ENCODE measurements around the gene ZNF557. TPM values are rescaled to one million over a fixed set of nuclear protein-coding genes. Genes with fewer than 3 reads are reported as not detected.
A peak's percentile ranks its signal among the peaks of the same experiment; 100 is the strongest.

The ZNF557 gene
- total RNA-seq, 1 donor from 2014 or later: 14.0 TPM

DNA sequence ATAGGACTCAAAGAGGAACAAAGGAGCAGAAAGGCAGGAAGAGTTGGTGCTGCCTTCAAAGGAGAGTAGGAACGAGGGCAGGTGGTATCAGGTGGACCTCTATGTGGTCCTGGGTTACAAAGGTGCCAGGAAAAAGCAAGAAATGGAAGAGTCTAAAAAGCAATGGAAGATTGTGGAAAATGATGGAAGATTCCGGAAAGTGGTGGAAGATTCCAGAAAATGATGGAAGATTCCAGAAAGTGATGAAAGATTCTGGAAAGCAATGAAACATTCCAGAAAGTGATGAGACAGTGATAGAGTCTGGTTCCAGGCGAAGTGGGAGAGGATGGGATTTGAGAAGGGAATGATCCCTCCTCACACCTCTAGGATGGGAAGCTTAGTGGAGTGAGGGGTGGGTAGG is 55.3 kb downstream of the ZNF557 start:
- no peak for TF ChIP-seq CTCF (IDR thresholded peaks at IDR 0.05; ENCODE audit: insufficient read depth, low read length, severe bottlenecking)
- no peak for DNase-seq (ENCODE audit: low read depth)
- no peaks in the 10 kb centered on the region for H3K36me3 ChIP-seq (ENCODE audit: control insufficient read depth, insufficient read depth, low read length)
- H3K27me3 ChIP-seq (ENCODE audit: control insufficient read depth, insufficient read depth, low read length): no peaks in the 10 kb centered on the region
- FAIRE-seq: peak; percentile 79
- no peak overlapping the region for H3K4me3 ChIP-seq (ENCODE audit: low read depth, low read length)

DNA sequence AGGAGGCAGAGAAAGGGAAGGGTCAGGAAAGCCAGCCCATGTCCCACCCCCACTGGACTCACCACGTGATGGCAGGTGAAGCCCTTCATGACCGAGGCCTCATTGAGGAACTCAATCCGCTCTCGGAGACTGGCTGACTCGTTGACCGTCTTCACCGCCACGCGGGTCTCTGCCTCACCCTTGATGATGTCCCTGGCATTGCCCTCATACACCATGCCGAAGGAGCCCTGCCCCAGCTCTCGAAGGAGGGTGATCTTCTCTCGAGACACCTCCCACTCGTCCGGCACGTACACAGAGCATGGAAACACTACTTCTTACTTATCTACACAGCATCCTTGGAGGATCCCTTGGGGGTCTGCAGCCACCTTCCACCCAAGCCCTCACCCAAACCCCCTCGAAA is 55.7 kb downstream of the ZNF557 start:
- TF ChIP-seq CTCF (IDR thresholded peaks at IDR 0.05; ENCODE audit: insufficient read depth, low read length, severe bottlenecking): no peak
- no peaks in the 10 kb centered on the region for H3K36me3 ChIP-seq (ENCODE audit: control insufficient read depth, insufficient read depth, low read length)
- H3K27me3 ChIP-seq (ENCODE audit: control insufficient read depth, insufficient read depth, low read length): no peaks in the 10 kb centered on the region
- DNase-seq (ENCODE audit: low read depth) (no peak), FAIRE-seq (no peak)
- H3K4me3 ChIP-seq (ENCODE audit: low read depth, low read length): no peak overlapping the region

GRCh38 chr19:7126132-7126531 is 56.6 kb downstream of the ZNF557 start:
- FAIRE-seq (no peak), DNase-seq (ENCODE audit: low read depth) (no peak)
- TF ChIP-seq CTCF (IDR thresholded peaks at IDR 0.05; ENCODE audit: insufficient read depth, low read length, severe bottlenecking): no peak
- Histone ChIP-seq H3K36me3 (ENCODE audit: control insufficient read depth, insufficient read depth, low read length) (no peaks in the 10 kb centered on the region), H3K4me3 (ENCODE audit: low read depth, low read length) (no peak overlapping the region), H3K27me3 (ENCODE audit: control insufficient read depth, insufficient read depth, low read length) (no peaks in the 10 kb centered on the region)

DNA sequence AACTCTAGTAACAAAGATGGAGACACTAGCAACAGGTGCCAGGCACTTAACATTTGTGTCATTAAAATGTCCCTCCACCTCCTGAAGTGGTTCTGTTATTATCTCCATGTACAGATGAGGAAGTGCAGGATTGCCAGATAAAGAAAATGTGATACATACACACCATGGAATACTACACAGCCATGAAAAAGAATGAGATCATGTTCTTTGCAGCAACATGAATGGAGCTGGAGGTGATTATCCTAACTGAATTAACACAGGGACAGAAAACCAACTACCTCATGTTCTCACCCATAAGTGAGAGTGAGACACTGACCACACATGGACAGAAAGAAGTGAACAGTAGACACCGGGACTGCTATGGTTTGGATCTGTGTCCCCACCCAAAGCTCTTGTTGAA is 60.5 kb downstream of the ZNF557 start:
- FAIRE-seq (no peak), DNase-seq (ENCODE audit: low read depth) (no peak)
- H3K4me3 ChIP-seq (ENCODE audit: low read depth, low read length): no peak overlapping the region
- H3K36me3 ChIP-seq (ENCODE audit: control insufficient read depth, insufficient read depth, low read length): no peaks in the 10 kb centered on the region
- TF ChIP-seq CTCF (IDR thresholded peaks at IDR 0.05; ENCODE audit: insufficient read depth, low read length, severe bottlenecking): no peak
- H3K27me3 ChIP-seq (ENCODE audit: control insufficient read depth, insufficient read depth, low read length): no peaks in the 10 kb centered on the region

GRCh38 chr19:7132054-7132453 is 62.6 kb downstream of the ZNF557 start:
- Histone ChIP-seq H3K27me3 (ENCODE audit: control insufficient read depth, insufficient read depth, low read length) (no peaks in the 10 kb centered on the region), H3K36me3 (ENCODE audit: control insufficient read depth, insufficient read depth, low read length) (no peaks in the 10 kb centered on the region), H3K4me3 (ENCODE audit: low read depth, low read length) (no peak overlapping the region)
- DNase-seq (ENCODE audit: low read depth) (no peak), FAIRE-seq (no peak)
- TF ChIP-seq CTCF (IDR thresholded peaks at IDR 0.05; ENCODE audit: insufficient read depth, low read length, severe bottlenecking): no peak

DNA sequence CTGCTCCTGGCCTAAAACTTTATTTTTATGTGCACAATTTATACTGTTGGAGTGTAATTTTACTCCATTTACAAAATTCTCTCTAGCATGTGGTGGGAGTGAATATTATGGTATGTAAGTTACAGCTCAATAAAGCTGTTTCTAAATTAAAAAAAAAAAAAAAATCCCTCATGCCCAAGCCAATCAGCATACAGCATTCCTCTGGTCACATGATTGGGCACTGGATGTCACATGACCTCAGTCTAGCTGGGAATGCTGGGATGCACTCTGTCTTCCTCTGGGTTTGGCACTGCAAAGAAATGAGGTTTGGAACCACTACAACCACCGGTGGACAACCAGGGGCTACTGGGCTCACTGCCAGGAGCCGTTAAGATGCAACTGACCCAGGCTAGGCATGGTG is 67.6 kb downstream of the ZNF557 start:
- no peaks in the 10 kb centered on the region for H3K27me3 ChIP-seq (ENCODE audit: control insufficient read depth, insufficient read depth, low read length)
- TF ChIP-seq CTCF (IDR thresholded peaks at IDR 0.05; ENCODE audit: insufficient read depth, low read length, severe bottlenecking): no peak
- no peaks in the 10 kb centered on the region for H3K36me3 ChIP-seq (ENCODE audit: control insufficient read depth, insufficient read depth, low read length)
- H3K4me3 ChIP-seq (ENCODE audit: low read depth, low read length): no peak overlapping the region
- FAIRE-seq: no peak
- no peak for DNase-seq (ENCODE audit: low read depth)
